Neural crest cell (in vitro differentiated cells): Measurements from ENCODE around the gene RBM43. TPM values are rescaled to one million over a fixed set of nuclear protein-coding genes. Genes with fewer than 3 reads are reported as not detected.
A peak's percentile ranks its signal among the peaks of the same experiment; 100 is the strongest.

Experiments
- DNase-seq: peaks from one replicate; pipeline ENCODE4 v3.0.0; 2021; ENCODE audit warnings: low read depth, mixed read lengths, low spot score
- H3K27ac Mint-ChIP-seq: one replicate; pipeline ENCODE4 v1.8.0; 2021; ENCODE audit warnings: mild to moderate bottlenecking, mixed read lengths; ENCODE audit not compliant: unreplicated experiment
- H3K27me3 Mint-ChIP-seq: 2 replicates; pipeline ENCODE4 v1.8.0; 2021; ENCODE audit warnings: low read depth, mild to moderate bottlenecking, mixed read lengths
- H3K36me3 Mint-ChIP-seq: 2 replicates; pipeline ENCODE4 v1.8.0; 2021; ENCODE audit warnings: low read depth, mild to moderate bottlenecking, mixed read lengths
- H3K4me1 Mint-ChIP-seq: 2 replicates; pipeline ENCODE4 v1.8.0; 2021; ENCODE audit warnings: mixed read lengths
- H3K4me3 Mint-ChIP-seq: one replicate; pipeline ENCODE4 v1.8.0; 2021; ENCODE audit warnings: mild to moderate bottlenecking, mixed read lengths
- H3K9me3 Mint-ChIP-seq: 2 replicates; pipeline ENCODE4 v1.8.0; 2021; ENCODE audit warnings: mixed read lengths
- total RNA-seq: library from RNA; stranded (reverse); gene quantifications from 2 replicates; pipeline ENCODE4 v1.2.1, GENCODE V29; 2021
- TF ChIP-seq, protein P1 (sequence below): fragments of 200-600 bp; sonication (generic); conservative IDR thresholded peaks from 2 replicates; pipeline ENCODE4 v1.5.0; 2021; ENCODE audit warnings: antibody characterized with exemption, mild to moderate bottlenecking

The RBM43 gene
- total RNA-seq, 1 donor from 2014 or later: 8.1 TPM

DNA sequence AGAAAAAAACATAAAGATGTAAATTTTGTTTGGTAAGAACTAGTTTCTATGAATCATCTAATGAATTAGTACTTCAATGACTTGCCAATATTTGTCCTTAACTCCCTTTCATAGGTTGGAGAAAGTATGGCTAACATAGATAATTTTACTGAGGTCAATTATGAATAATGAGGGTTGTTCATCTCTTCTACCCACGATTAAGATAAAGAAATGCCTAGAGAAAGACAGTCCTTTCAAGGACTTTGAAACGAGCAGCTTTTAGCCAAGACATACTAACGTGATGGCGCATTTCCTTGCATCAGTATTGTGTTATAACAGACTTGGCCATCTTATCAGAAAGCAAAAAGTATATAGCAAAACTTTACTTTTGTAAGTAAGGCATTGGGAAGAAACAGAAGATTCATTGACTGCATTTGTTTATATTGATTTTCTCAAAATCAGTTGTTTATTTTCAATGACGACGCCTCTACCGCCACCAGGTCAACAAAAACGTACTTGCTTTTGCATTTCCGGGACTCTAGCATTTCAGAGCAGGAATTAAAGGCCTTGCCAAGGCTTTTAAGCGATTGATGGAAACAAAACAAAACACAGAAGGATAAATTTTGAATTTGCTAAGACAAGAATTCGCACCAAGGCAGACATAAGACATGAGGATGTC is 961 bp downstream of the RBM43 start:
- H3K4me3 Mint-ChIP-seq: peak overlapping the region; percentile 63
- no peaks in the 10 kb centered on the region for H3K27me3 Mint-ChIP-seq
- H3K9me3 Mint-ChIP-seq: no peaks in the 10 kb centered on the region
- H3K36me3 Mint-ChIP-seq: peaks cover 3% of the 10 kb centered on the region
- TF ChIP-seq, protein P1, sequence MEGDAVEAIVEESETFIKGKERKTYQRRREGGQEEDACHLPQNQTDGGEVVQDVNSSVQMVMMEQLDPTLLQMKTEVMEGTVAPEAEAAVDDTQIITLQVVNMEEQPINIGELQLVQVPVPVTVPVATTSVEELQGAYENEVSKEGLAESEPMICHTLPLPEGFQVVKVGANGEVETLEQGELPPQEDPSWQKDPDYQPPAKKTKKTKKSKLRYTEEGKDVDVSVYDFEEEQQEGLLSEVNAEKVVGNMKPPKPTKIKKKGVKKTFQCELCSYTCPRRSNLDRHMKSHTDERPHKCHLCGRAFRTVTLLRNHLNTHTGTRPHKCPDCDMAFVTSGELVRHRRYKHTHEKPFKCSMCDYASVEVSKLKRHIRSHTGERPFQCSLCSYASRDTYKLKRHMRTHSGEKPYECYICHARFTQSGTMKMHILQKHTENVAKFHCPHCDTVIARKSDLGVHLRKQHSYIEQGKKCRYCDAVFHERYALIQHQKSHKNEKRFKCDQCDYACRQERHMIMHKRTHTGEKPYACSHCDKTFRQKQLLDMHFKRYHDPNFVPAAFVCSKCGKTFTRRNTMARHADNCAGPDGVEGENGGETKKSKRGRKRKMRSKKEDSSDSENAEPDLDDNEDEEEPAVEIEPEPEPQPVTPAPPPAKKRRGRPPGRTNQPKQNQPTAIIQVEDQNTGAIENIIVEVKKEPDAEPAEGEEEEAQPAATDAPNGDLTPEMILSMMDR: no peak
- no peak for DNase-seq
- H3K4me1 Mint-ChIP-seq: peaks cover 22% of the 10 kb centered on the region
- peak overlapping the region; percentile 76 for H3K27ac Mint-ChIP-seq

DNA sequence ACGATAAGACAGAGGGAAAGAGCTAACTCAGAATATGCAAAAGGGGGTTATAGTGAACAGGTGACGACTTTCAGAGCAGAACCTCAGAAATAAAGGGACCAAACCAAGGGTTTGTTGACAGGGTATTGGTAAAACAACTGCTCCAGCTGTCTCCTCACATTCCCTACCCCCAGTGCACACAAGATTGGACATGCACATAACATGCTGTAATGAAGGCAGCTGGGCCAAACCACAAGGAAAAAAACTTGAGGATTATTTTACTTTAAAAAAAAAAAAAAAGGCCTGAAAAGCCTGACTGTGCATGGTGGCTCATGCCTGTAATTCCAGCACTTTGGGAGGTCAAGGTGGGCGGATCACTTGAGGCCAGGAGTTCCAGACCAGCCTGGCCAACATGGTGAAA is 3.5 kb downstream of the RBM43 start:
- H3K9me3 Mint-ChIP-seq: peaks cover 2% of the 10 kb centered on the region
- peaks cover 15% of the 10 kb centered on the region for H3K36me3 Mint-ChIP-seq
- no peaks in the 10 kb centered on the region for H3K27me3 Mint-ChIP-seq
- TF ChIP-seq, protein P1: no peak
- no peak overlapping the region for H3K27ac Mint-ChIP-seq
- H3K4me3 Mint-ChIP-seq: no peak overlapping the region
- peaks cover 18% of the 10 kb centered on the region for H3K4me1 Mint-ChIP-seq
- no peak for DNase-seq

DNA sequence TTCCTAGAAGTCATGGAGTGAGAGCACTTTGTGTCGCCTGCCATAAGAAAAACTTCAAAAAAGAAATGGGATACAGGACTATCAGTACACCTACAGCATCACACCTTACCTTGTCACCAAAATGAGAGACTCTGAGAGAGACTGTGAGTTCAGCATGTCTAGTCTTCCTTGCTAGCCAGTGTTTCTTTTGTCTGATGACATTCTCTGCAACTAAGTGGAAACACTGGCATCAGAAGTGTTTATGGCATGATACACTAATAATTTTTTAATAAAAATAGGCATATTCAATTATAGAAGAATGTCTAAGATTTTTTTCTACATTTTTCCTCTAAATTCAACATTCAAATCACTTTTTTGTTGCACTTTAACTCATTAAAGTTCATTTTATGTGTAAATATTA is 9.0 kb downstream of the RBM43 start:
- Mint-ChIP-seq H3K4me1 (no peaks in the 10 kb centered on the region), H3K27ac (no peak overlapping the region), H3K4me3 (no peak overlapping the region), H3K27me3 (no peaks in the 10 kb centered on the region), H3K9me3 (peaks cover 16% of the 10 kb centered on the region), H3K36me3 (peaks cover 48% of the 10 kb centered on the region)
- TF ChIP-seq, protein P1: no peak
- no peak for DNase-seq

DNA sequence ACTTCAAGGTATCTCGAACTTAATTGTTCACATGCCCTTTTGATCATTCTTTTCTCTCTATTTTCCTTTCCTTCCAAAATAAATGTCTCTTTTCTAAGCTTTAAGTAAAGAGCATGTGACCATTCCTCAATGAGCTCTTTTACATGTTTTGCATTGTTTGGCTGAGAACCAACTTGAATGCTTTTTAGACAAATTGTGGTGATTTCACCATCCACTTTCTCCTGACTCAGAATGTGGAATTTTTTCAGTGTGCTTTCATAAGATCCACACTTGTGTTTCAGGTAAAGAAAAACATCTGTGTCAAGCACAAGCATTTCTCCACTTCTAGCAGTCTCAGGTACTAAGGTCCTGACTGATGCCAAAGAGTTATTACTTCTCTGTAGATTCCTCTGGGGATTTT is 10.7 kb downstream of the RBM43 start:
- Mint-ChIP-seq H3K4me1 (no peaks in the 10 kb centered on the region), H3K27me3 (no peaks in the 10 kb centered on the region), H3K4me3 (no peak overlapping the region), H3K36me3 (peaks cover 48% of the 10 kb centered on the region), H3K9me3 (peaks cover 16% of the 10 kb centered on the region), H3K27ac (no peak overlapping the region)
- TF ChIP-seq, protein P1: no peak
- no peak for DNase-seq

DNA sequence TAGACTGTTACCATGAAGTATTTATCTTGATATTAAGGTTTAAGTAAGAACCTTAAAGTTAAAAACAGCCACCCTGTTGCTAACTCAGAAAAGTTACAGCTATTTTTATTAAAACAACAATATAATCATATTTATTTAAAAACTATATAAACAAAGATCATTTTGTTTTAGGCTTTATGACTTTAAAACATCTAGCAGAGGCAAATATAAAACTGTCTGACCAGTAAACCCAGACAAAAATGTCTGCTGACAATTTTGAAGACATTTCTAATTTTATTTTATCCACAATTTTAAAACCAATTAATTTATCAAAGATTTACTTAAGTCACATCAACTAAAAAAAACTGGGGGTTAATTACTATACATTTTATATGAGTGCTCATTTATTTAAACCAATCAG is 14.2 kb downstream of the RBM43 start:
- no peak for DNase-seq
- Mint-ChIP-seq H3K36me3 (peaks cover 42% of the 10 kb centered on the region), H3K9me3 (peaks cover 24% of the 10 kb centered on the region), H3K27me3 (no peaks in the 10 kb centered on the region), H3K4me3 (no peak overlapping the region), H3K4me1 (no peaks in the 10 kb centered on the region), H3K27ac (no peak overlapping the region)
- TF ChIP-seq, protein P1: no peak
